Peyer's patch (tissue), 4 donors: ENCODE measurements around the gene CLDN10.

Experiments
- POLR2A ChIP-seq, 2 donors: fragments of 450-650 bp; IDR thresholded peaks; one replicate each; pipeline ENCODE4 v1.5.1; 2017; ENCODE audit warnings: antibody characterized with exemption in 2 of 2, mild to moderate bottlenecking in 2 of 2, moderate library complexity in 2 of 2
- TF ChIP-seq, protein P1 (sequence below), 6 experiments: fragments of 450-650 bp in 4 of 6; fragments of 200-600 bp in 2 of 6; sonication (generic) in 1 of 6; IDR thresholded peaks; one replicate each; pipeline ENCODE4 v1.5.1; 2017 to 2019; ENCODE audit warnings: antibody characterized with exemption in 6 of 6, mild to moderate bottlenecking in 3 of 6, moderate library complexity in 1 of 6

DNA sequence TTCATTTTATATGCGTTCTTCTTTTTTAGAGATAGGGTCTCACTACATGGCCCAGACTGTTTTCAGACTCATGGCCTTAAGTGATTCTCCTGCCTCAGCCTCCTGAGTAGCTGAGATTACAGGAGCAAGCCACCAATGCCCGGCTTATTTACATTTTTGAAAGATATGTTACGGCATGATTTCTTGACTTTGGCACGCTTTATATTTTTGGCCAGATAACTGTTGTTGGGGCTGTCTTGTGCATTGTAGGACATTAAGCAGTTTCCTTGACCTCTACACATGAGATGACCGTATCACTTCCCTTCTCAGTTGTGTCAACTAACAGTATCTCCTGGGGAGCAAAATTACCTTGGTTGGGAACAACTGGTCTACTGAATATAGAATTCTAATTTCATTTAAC is 28.9 kb upstream of the CLDN10 start:
- TF ChIP-seq, protein P1, sequence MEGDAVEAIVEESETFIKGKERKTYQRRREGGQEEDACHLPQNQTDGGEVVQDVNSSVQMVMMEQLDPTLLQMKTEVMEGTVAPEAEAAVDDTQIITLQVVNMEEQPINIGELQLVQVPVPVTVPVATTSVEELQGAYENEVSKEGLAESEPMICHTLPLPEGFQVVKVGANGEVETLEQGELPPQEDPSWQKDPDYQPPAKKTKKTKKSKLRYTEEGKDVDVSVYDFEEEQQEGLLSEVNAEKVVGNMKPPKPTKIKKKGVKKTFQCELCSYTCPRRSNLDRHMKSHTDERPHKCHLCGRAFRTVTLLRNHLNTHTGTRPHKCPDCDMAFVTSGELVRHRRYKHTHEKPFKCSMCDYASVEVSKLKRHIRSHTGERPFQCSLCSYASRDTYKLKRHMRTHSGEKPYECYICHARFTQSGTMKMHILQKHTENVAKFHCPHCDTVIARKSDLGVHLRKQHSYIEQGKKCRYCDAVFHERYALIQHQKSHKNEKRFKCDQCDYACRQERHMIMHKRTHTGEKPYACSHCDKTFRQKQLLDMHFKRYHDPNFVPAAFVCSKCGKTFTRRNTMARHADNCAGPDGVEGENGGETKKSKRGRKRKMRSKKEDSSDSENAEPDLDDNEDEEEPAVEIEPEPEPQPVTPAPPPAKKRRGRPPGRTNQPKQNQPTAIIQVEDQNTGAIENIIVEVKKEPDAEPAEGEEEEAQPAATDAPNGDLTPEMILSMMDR (IDR thresholded peaks at IDR 0.05): no peak
- no peak for TF ChIP-seq POLR2A (IDR thresholded peaks at IDR 0.05)
